Activated CD4-positive, alpha-beta T cell treated with anti-CD3 and anti-CD28 coated beads for 1 hour (primary cell): ENCODE results near the gene ME3.
"Not testable (repeated sequence)": the region's sequence is repeated elsewhere in the genome, so short reads cannot be mapped to it uniquely, and the experiment has no call there.

Source experiments
- DNase-seq: peaks from one replicate; pipeline ENCODE4 v3.0.0-alpha.2; 2020

Gene ME3

GRCh38 chr11:86580535-86580934 is 91.9 kb downstream of the ME3 start:
- DNase-seq, result no peak

- DNase-seq, result no peak
These were observed 93.0 kb downstream of the ME3 start for GRCh38 chr11:86579406-86579731.

DNA sequence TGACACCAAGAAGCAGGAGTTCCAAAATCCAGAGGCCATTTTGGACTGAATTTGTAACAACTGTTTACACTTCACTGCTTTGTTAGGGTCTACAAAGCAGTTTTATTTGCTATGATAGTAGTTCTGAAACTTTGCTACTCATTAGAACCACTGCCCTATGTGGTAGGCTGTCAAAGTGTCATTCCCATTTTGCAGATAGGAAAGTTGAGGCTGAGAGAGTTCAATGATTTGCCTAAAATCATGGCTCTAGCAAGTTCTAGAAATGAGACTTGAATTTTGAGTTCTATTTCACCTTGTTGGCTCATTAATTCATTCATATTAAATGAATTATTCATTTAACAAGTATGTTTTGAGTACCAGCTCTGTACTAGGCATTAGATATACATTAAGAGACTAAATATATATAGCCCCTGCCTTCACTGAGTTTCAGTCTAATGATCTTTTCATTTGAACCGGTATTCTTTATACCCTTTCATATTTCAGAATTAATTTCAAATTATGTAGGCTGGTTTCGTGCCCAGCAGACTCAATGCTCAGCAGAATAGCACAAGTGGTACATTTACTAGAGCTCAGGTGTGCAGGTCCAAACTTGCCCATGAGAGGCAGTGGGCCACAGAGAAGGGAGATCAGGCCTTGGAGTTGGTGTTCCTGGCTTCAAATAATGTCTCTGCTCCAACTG is 93.5 kb downstream of the ME3 start:
- DNase-seq, result no peak

- DNase-seq, result no peak
These were observed 94.5 kb downstream of the ME3 start for GRCh38 chr11:86577644-86578636.

GRCh38 chr11:86576946-86577624 is 95.3 kb downstream of the ME3 start:
- no peak for DNase-seq

DNA sequence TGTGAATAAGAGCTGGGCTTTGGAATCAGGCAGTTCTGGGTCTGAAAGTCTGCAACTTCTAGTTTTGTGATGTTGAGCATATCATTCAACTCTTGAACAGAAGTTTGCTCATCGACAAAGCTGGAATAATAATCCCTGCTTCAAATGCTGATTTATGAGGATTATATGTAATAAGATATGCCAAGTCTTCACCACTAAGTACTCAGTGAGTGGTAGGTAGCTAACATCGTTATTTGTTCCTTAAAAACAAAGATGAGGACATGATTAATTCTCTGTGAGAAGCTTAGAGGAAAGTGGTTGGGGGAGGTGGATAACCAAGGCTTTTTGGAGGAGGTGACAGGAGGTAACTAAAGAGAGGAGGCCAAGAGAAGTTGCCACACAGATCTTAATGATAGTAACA is 96.5 kb downstream of the ME3 start:
- no peak for DNase-seq

- DNase-seq, result no peak
These were observed 97.1 kb downstream of the ME3 start for GRCh38 chr11:86575208-86575855.

- no peak for DNase-seq
These were observed 97.8 kb downstream of the ME3 start for GRCh38 chr11:86574493-86575207.

DNA sequence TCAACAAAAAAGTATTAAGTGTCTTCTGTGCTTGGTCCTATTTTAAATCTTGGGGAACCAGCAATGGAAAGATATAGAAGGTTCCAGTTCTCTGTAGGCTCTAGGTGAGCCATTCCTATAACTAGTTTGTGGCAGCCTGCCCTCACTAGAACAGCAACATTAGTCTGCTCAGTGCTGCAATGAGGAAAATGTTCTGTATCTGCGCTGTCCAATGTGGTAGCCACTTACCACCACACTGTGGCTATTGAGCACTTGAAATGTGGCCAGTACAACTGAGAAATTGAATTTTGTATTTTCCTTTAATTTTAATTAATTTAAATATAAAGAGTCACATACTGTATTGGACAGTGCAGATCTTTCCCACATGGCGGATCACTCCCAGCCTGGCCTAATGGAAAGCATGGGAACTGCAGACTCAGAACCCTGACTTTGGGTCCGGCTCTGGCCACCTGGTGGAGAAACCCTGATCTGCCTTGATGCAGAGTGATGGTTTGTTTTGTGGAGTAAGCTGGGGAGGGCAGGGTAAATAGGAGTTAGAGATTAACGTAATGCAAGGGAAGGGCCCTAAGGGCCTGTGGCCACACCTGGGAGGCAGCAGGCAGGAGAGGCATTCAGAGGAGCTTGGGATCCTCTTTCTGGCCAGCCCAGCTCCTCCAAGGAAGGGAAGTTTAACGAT is 101.0 kb downstream of the ME3 start:
- DNase-seq, result no peak

DNA sequence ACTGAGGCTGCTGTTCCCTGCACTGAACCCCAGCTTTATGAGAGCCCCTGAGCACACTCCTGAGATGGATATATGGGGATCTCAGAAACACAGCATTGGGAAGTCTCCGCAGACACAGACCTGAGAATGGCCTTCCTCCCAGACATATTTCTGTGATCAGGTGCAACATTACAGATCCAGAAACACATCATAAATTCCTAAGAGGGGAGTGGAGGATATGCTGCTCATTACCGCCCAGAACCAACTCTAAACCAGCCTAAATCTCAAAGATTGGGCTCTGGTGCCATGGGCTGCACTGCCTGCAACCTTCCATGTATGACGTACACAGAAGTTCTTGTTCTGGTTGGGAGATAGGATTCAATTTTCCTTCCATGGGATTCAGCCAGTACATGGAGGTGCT is 102.0 kb downstream of the ME3 start:
- no peak for DNase-seq

- DNase-seq, result no peak
These were observed 102.4 kb downstream of the ME3 start for GRCh38 chr11:86570020-86570419.

DNA sequence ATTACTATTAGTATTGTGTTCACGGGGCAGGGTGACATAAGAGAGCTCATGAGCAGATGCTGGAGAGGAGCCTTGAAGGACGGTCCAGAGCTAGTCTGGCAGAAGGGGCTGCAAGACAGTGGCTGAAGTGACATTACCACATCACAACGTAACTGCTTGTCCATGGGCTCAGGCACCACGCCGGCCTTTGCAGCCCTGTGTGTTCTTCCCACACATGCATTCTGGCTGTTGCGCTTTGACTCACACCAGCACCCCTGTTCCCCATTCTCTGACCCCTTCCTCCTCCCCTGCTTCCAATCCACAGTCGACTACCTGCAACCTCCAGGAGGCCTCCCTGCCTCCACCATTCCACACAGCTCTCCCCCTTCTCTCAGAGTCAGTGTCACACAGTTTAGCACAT is 103.3 kb downstream of the ME3 start:
- no peak for DNase-seq

- no peak for DNase-seq
These were observed 106.6 kb downstream of the ME3 start for GRCh38 chr11:86565801-86566312.

DNA sequence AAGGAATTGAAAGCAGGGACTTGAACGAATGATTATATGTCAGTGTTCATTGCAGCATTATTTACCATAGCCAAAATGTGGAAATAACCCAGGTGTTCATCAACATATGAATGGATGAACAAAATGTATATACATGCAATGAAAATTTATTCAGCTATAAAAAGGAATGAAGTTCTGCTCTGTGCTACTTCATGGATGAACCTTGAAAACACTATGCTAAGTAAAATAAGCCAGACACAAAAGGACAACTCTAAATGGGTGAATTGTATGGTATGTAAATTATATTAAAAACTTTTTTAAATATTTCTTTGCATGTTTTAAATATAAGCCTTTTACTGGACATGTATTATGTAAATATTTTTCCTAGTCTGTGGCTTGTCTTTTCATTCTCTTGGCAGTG is 107.0 kb downstream of the ME3 start:
- DNase-seq, result no peak

DNA sequence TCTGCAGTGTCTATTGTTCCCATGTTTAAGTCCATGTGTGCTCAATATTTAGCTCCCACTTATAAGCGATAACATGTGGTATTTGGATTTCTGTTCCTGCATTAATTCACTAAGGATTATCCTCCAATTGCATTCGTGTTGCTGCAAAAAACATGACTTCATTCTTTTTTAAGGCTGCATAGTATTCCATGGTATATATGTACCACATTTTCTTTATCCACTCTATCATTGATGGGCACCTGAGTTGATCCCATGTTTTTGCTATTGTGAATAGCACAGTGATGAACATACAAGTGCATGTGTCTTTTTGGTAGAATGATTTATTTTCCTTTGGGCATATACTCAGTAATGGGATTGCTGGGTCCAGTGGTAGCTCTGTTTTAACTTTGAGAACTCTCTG is 109.6 kb downstream of the ME3 start:
- DNase-seq, result not testable (repeated sequence)

DNA sequence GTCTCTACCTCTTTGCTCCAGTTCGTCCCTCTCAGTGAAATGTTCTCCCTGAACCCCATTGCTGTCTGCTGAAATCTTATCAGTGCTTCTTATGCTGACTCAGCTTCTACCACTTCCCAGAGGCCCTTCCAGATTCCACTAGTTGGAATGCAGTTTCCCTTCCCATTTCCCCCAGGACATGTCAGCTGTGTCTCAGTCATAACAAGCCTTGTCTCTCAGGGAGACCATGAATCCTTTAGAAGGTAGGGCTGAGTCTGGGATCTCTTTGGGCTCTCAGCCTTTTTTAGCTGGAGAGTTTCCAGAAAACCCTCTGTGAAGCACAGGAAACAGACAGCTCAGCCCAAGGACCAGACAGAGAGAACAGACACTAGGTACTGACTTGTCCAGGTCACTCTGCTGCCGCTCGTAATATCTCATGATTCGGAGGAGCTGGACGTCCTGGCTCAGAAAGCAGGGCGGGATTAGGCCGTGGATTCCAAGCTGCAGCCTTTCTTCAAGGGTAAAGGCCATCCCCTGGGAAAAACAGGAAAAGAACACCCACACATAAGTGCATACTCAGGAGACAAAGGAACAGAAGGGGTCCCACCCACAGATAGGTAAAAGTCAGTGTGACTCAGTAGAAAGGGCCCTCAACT is 113.0 kb downstream of the ME3 start:
- DNase-seq, result no peak

DNA sequence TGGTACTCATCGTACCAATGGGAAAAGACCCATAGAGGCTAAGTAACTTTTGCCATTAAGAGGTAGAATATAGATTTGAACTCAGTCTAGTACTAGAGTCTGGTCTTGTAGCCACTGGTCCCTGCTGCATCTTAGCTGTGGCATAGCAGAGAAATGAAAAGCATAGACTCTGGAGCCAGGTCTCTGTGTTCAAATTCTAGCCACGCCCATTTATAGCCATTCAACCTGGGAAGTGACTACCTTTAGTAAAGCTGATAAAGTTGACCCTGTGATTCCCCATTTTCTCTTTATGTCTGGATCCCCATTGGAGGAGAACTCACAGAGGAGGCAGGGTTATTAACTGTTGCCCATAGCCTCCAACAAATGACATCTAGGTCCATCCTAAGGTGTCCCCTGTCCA is 113.6 kb downstream of the ME3 start:
- no peak for DNase-seq

GRCh38 chr11:86558207-86558606 is 114.2 kb downstream of the ME3 start:
- no peak for DNase-seq

- DNase-seq, result no peak
These were observed 116.5 kb downstream of the ME3 start for GRCh38 chr11:86555866-86556265.

DNA sequence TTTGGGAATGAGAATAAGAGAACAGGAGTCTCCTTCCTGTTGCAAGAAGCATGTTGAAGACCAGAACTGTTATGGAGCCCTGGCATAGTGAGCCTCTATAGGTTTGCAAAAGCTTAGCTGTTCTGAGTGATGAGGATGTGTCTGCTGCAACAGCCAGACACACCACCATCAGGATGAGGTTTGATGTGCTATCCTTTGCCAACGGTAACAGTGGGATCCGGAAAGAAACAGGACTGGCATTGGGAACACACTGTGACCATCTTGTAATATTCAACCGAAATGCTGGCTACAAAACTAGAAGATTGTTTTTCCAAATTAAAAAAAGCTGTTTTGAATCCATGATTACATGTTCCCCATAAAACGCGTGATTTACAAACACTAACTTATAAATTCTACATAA is 117.0 kb downstream of the ME3 start:
- DNase-seq, result no peak

DNA sequence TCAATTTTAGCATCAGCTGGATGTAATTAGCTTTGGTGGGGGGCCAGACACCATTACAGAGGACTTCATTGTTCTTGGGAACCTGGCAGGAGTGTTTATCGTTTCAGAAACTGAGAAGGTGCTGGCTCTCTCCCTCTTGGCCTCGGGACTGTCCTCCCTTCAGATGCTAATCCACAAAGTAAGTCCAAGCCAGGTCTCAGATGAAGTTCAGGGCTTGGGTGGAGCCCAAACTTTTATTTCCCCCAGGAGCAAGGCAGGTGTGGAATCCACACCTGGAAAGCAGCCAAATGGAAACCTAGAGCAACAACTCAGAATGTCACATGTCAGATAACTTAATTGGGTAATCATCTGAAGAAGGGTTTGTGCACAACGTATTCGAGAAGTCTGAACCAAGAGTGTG is 119.2 kb downstream of the ME3 start:
- no peak for DNase-seq
